Stimulated activated CD8-positive, alpha-beta memory T cell treated with anti-CD3 and anti-CD28 coated beads, Interleukin-4, amount 100 ng/mL, for 48 hours (primary cell): ENCODE results near the gene SMAGP.
"Not testable (repeated sequence)": the region's sequence is repeated elsewhere in the genome, so short reads cannot be mapped to it uniquely, and the experiment has no call there.

ENCODE experiments used
- DNase-seq: peaks from one replicate; pipeline ENCODE4 v3.0.0-alpha.2; 2020

The SMAGP gene

DNA sequence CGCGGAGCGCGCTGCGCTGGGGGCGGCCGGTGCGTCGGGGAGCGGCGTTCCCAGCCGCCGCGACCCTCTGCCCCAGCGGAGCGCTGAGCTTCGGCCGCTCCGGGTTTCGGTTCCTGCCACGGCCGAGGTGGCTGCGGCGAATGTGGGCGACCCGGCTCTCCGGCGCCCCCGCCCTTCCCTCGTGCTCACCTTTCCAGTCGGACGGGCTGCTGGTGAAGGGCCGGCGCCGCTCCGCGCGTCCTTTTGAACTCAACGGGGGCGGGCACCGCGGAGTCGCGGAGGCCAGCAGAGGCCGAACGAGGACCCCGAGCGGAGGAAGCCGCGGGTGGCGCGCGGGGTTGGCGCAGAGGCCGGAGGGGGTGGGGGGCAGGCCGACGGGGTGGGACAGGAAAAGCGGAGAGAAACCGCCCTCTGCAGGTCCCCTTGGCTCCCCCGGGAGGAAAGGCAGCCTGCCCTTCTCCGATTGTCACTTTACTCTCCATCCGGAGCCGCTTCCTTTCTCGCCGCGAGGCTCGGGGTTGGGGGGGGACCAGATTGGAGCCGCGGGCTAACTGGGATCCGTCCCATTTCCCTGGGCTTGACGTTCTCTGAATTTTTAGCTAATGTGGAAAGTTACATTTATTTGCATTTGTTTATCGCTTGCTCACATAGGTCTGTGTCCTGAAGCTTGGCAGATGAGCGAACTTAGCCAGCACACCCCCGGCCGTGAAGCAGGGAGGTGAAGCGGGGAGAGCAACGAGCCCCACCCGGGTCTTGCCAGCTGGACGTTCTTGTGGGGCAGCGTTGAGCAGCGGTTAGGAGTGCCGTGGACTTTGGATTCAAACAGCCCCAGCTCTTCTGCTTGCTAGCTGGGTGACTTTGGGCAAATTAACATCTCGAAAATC is at the start of gene SMAGP:
TSS of gene SMAGP (minus strand) at position 349 of the 884 bp plus-strand sequence. CDS start 1,137 bp downstream, outside the sequence.
- peak; percentile 61 for DNase-seq

DNA sequence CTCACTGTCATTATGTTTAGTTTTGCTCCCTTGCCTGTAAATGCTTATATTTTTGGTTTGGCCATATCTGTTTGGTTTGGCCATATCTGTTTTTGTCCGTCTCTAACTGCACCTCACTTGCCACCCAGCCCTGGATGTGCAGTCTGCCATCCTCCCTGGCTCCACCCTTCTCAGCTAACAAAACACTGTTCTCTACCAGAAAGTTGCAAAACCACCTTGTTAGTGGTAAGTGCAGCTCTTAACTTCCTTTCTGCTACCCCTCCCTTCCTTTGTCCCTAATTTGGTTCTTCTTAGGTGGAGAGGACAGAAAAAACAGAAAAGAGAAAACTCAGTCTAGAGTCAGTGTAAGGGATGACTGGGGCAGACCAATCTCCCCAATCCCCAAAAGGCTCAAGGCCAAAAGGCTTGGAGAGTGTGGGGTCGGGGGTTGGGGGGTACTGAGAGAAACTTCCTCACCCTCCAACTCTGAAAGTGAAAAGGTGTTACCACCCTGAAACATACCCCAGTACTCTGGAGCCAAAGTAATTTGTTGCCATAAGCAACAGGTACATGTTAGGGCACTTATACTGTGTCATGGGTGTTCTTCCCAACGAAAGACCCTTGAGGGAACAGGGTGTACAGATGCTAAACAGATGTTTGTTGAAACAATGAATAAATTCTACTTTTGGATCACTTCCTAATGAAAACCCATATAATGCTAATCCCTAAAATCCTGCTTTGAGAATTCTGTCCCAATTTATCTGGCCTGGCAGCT is 48.8 kb upstream of the SMAGP start:
- no peak for DNase-seq

GRCh38 chr12:51318057-51318806 is 48.0 kb upstream of the SMAGP start:
- not testable (repeated sequence) for DNase-seq

DNA sequence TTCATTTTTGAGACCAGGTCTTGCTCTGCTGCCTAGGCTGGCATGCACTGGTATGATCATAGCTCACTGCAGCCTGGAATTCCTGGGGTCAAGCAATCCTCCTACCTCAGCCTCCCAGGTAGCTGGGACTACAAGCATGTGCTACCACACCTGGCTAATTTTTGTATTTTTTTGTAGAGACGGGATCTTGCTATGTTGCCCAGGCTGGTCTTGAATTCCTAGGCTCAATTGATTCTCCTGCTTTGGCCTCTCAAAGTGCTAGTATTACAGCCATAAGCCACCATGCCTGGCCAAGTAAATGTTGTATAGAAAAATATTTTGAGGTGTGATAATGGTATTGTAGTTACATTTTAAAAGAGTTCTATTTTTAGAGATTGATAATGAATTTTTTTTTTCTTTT is 41.2 kb upstream of the SMAGP start:
- no peak for DNase-seq

DNA sequence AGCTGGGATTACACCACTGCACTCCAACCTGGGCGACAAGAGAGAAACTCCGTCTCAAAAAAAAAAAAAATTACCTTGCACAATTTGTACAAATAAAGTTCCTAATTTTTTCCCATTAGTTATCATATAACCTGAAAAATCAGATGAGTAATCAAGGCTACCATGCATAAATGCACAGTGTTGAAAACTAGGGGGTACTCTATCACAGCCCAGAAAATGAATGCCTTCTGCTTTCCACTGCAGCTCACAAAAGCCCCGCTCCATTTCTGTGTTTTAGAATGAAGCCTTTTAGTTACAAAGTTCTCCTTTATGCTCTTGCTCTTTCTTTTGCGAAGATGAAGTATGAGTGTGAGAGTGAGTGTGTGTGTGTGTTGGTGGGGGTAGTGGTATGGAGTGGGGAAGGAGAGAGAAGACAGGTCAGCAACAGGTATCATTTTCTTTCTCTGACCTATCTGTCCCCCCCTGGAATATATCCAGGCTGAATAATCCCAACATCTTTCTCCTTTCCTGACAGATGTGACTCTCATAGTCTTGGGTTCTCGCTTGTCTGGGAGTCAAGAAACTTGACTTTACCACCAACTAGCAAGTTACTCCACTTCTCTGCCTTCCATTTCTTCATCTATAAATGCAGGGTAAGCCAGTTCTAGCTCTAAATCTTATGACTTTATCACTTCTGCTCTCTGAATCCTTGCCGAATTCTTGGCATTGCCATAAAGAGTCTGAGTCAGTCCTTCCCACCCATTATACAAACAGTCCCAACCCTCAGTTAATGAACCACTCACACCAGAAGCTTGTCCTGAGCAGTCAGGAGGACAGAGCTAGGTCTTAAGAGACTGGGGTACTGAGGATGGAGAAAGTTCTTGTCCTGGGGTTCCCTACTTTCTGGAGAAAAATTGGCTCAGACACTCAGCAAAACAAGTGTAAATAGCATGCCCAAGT is 37.7 kb upstream of the SMAGP start:
- DNase-seq = no peak

DNA sequence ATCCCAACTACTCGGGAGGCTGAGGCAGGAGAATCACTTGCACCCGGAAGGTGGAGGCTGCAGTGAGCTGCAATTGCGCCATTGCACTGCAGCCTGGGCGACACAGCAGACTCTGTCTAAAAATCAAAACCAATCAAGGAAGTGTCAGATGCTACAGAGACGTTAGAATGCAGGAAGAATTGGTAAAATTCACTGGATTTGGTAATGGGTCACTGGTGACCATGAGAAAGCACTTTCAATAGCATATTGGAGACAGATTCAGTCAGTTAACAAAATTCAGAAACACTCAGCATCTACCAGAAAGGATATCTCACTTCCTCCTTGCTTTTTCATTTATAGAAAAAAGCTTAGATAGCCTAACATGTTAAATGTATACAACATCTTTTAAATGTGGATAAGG is 36.3 kb upstream of the SMAGP start:
- no peak for DNase-seq

- not testable (repeated sequence) for DNase-seq
Observed at GRCh38 chr12:51300768-51301167, 30.6 kb upstream of the SMAGP start.

DNA sequence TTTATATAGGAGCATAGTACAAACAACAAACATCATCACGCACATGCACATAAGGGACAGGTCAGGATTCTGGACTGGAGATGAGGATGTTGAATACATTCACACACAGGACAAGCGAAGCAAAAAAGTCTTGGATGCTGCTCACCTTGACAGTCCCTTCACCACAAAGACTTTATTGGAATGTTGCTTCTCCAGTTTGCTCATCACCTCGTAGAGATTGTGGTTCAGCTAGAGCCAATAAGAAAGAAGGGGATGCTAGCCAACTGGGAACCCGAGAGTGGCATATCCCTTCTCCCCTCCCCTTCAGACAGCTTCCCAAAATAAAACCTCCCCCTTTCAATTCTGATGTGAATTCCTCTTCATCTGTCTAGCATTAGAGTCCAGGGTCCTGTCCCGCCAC is 25.4 kb upstream of the SMAGP start:
- DNase-seq = no peak

DNA sequence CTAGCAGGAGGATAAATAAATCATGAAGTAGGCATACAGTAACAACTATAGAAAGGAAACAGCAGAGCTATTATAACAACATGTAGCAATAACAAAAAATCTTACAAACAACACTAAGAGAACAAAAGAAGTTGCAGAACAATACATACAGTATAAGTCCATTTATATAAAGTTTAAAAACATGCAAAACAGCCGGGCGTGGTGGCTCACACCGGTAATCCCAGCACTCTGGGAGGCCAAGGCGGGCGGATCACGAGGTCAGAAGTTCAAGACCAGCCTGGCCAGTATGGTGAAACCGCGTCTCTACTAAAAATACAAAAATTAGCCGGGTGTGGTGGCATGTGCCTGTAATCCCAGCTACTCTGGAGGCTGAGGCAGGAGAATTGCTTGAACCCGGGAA is 23.9 kb upstream of the SMAGP start:
- DNase-seq = not testable (repeated sequence)

DNA sequence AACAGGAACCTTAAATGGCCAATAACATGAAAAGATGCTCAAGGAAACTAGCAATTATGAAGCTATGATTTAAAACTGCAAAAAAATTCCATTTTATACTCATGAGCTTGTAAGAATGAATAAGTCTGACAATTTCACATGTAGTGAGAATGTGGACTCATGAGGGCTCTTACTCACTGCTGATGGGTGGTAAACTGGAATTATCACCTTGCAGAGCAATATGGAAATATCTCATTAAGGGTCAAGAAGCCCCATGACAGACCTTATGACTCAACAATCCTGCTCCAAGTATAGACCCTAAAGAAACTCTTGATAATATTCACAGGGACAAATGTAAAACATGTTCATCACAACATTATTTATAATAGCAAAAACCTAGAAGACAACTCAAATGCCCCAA is 23.5 kb upstream of the SMAGP start:
- no peak for DNase-seq

- DNase-seq = not testable (repeated sequence)
Observed at GRCh38 chr12:51291603-51292513, 21.6 kb upstream of the SMAGP start.

- no peak for DNase-seq
Observed at GRCh38 chr12:51285843-51286242, 15.6 kb upstream of the SMAGP start.

- no peak for DNase-seq
Observed at GRCh38 chr12:51281202-51281924, 11.1 kb upstream of the SMAGP start.

- DNase-seq = no peak
Observed at GRCh38 chr12:51275088-51275487, 4.9 kb upstream of the SMAGP start.

- DNase-seq = not testable (repeated sequence)
Observed at GRCh38 chr12:51272810-51273209, 2.6 kb upstream of the SMAGP start.

GRCh38 chr12:51270951-51271518 is 820 bp upstream of the SMAGP start:
- DNase-seq = no peak

DNA sequence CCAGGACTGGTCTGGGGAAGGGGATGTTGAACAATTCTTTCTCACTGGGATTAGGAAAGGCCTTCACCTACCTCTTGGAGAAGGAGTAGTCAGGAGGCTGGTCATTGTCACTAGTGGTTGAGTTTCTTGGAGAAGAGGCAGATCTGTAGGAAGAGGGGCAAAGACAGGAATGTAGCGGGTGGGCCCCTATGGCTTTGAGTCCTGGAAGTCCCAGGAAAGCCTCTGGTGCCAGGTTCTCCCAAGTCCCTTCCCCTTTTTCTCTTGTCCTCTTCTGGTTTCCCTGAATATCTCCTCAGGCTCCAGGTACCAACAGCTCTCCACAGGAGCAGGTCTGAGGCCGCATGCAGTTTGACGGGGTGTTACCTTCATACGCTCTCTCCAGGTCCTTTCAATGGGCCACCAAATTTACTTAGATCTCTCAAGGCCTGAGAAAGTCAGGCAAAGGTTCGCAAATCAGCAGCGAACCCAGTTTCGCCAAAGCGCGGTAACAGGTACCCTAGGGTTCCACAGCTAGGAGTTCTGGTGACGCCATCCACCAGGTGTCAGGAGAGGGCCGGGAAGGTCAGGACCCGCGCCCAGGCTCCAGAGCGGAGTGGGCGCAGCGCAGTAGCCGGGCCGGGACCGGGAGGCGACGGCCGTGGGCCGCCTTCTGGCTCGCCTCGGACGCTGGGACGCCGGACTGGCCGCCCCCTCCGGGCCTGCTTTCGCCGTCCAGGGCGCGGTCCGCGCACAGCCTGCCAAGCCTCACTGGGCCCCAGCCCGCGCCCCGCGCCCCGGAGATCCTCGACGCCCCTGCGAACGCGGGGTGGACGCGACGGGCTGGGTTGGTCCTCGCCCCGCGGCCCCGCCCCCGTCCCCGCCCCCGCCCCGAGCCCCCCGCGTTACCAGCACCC is 795 bp downstream of the SMAGP start:
- peak; percentile 69 for DNase-seq

- no peak for DNase-seq
Observed at GRCh38 chr12:51265024-51265423, 5.2 kb downstream of the SMAGP start.

GRCh38 chr12:51264297-51264696 is 5.9 kb downstream of the SMAGP start:
- no peak for DNase-seq
